HEK293 (cell line): ENCODE data around the gene CTDSP2.
A peak's percentile ranks its signal among the peaks of the same experiment; 100 is the strongest.

Experiments used
- BCL6B ChIP-seq: fragments of 450-650 bp; formaldehyde crosslinking; IDR thresholded peaks from 2 replicates; pipeline ENCODE4 v1.5.1; 2017; ENCODE audit warnings: missing biosample characterization, missing genetic modification characterization
- ELK4 ChIP-seq: IDR thresholded peaks from 2 replicates; pipeline ENCODE4 v1.6.1; 2011; ENCODE audit warnings: mild to moderate bottlenecking, low read depth, low read length, borderline replicate concordance
- GLIS1 ChIP-seq: fragments of 450-650 bp; formaldehyde crosslinking; IDR thresholded peaks from 2 replicates; pipeline ENCODE4 v1.5.1; 2016; ENCODE audit warnings: missing biosample characterization, missing genetic modification characterization
- GLIS2 ChIP-seq: fragments of 450-650 bp; formaldehyde crosslinking; IDR thresholded peaks from 2 replicates; pipeline ENCODE4 v1.5.1; 2016; ENCODE audit warnings: missing biosample characterization, missing genetic modification characterization
- PATZ1 ChIP-seq: fragments of 450-650 bp; formaldehyde crosslinking; IDR thresholded peaks from 2 replicates; pipeline ENCODE4 v1.5.1; 2016; ENCODE audit warnings: missing biosample characterization, missing genetic modification characterization
- PRDM1 ChIP-seq: fragments of 450-650 bp; formaldehyde crosslinking; IDR thresholded peaks from 2 replicates; pipeline ENCODE4; 2016; ENCODE audit warnings: missing biosample characterization, missing genetic modification characterization
- ZBTB48 ChIP-seq: fragments of 450-650 bp; formaldehyde crosslinking; IDR thresholded peaks from 2 replicates; pipeline ENCODE4 v1.5.1; 2016; ENCODE audit warnings: missing biosample characterization, missing genetic modification characterization
- ZBTB8A ChIP-seq: fragments of 450-650 bp; formaldehyde crosslinking; IDR thresholded peaks from 2 replicates; pipeline ENCODE4 v1.5.1; 2016; ENCODE audit warnings: missing biosample characterization, missing genetic modification characterization
- ZEB2 ChIP-seq: fragments of 450-650 bp; formaldehyde crosslinking; IDR thresholded peaks from 2 replicates; pipeline ENCODE4 v1.5.1; 2016; ENCODE audit warnings: missing biosample characterization, missing genetic modification characterization
- ZFP37 ChIP-seq: fragments of 450-650 bp; formaldehyde crosslinking; IDR thresholded peaks from 2 replicates; pipeline ENCODE4 v1.5.1; 2016; ENCODE audit warnings: missing biosample characterization, missing genetic modification characterization
- ZFP69B ChIP-seq: fragments of 450-650 bp; formaldehyde crosslinking; IDR thresholded peaks from 2 replicates; pipeline ENCODE4 v1.5.1; 2016; ENCODE audit warnings: missing biosample characterization, missing genetic modification characterization
- ZIC2 ChIP-seq: fragments of 450-650 bp; formaldehyde crosslinking; IDR thresholded peaks from 2 replicates; pipeline ENCODE4 v1.5.1; 2016; ENCODE audit warnings: missing biosample characterization, missing genetic modification characterization
- ZNF214 ChIP-seq: fragments of 450-650 bp; formaldehyde crosslinking; IDR thresholded peaks from 2 replicates; pipeline ENCODE4 v1.5.1; 2017; ENCODE audit warnings: missing biosample characterization, mild to moderate bottlenecking, missing genetic modification characterization, borderline replicate concordance
- ZNF23 ChIP-seq: fragments of 450-650 bp; formaldehyde crosslinking; IDR thresholded peaks from 2 replicates; pipeline ENCODE4 v1.5.1; 2016; ENCODE audit warnings: missing biosample characterization, missing genetic modification characterization, borderline replicate concordance
- ZNF280D ChIP-seq: fragments of 450-650 bp; formaldehyde crosslinking; IDR thresholded peaks from 2 replicates; pipeline ENCODE4 v1.5.1; 2016; ENCODE audit warnings: missing biosample characterization, missing genetic modification characterization
- ZNF335 ChIP-seq: fragments of 450-650 bp; formaldehyde crosslinking; conservative IDR thresholded peaks from 2 replicates; pipeline ENCODE4 v1.5.1; 2016; ENCODE audit warnings: missing biosample characterization, missing genetic modification characterization
- ZNF341 ChIP-seq: fragments of 450-650 bp; formaldehyde crosslinking; IDR thresholded peaks from 2 replicates; pipeline ENCODE4; 2016; ENCODE audit warnings: low read depth, missing biosample characterization, missing genetic modification characterization
- ZNF362 ChIP-seq: fragments of 450-650 bp; formaldehyde crosslinking; IDR thresholded peaks from 2 replicates; pipeline ENCODE4 v1.5.1; 2016; ENCODE audit warnings: missing biosample characterization, missing genetic modification characterization
- ZNF366 ChIP-seq: fragments of 450-650 bp; formaldehyde crosslinking; conservative IDR thresholded peaks from 2 replicates; pipeline ENCODE4 v1.5.1; 2016; ENCODE audit warnings: missing biosample characterization, missing genetic modification characterization
- ZNF394 ChIP-seq: fragments of 450-650 bp; formaldehyde crosslinking; IDR thresholded peaks from 2 replicates; pipeline ENCODE4 v1.5.1; 2016; ENCODE audit warnings: missing biosample characterization, missing genetic modification characterization, mild to moderate bottlenecking, moderate library complexity, borderline replicate concordance
- ZNF513 ChIP-seq: fragments of 450-650 bp; IDR thresholded peaks from 2 replicates; pipeline ENCODE4 v1.5.1; 2018; ENCODE audit warnings: missing biosample characterization, missing genetic modification characterization
- ZNF600 ChIP-seq: fragments of 450-650 bp; formaldehyde crosslinking; IDR thresholded peaks from 2 replicates; pipeline ENCODE4 v1.5.1; 2016; ENCODE audit warnings: missing biosample characterization, missing genetic modification characterization
- ZNF624 ChIP-seq: fragments of 450-650 bp; formaldehyde crosslinking; IDR thresholded peaks from 2 replicates; pipeline ENCODE4 v1.5.1; 2017; ENCODE audit warnings: missing biosample characterization, missing genetic modification characterization
- ZXDB ChIP-seq: fragments of 450-650 bp; formaldehyde crosslinking; IDR thresholded peaks from 2 replicates; pipeline ENCODE4 v1.5.1; 2016; ENCODE audit warnings: missing biosample characterization, missing genetic modification characterization

CTDSP2 gene

GRCh38 chr12:57836442-57837375 lies 9.8 kb downstream of the CTDSP2 start (continued):
- TF ChIP-seq ZNF280D (tag by site-specific recombination) (no peak), ZNF600 (no peak), ZNF335 (tag by site-specific recombination) (0 out of 2 replicates have a peak, but pooled peaks have one; percentile 26), PATZ1 (tag by site-specific recombination) (peak; percentile 60; the same call in 1 of the 2 replicates), BCL6B (no peak), PRDM1 (tag by site-specific recombination) (0 out of 2 replicates have a peak, but pooled peaks have one; percentile 10), ZIC2 (peak; percentile 79), ZXDB (tag by site-specific recombination) (peak; percentile 54; the same call in 1 of the 2 replicates), ZBTB8A (tag by site-specific recombination) (no peak; the same call in 1 of the 2 replicates), ZNF513 (peak; percentile 28; the same call in 1 of the 2 replicates), ZNF624 (tag by site-specific recombination) (no peak), GLIS2 (tag by site-specific recombination) (peak; percentile 46; the same call in 1 of the 2 replicates), ZNF214 (tag by site-specific recombination) (no peak), ELK4 (no peak), ZFP69B (tag by site-specific recombination) (no peak), ZNF341 (tag by site-specific recombination) (peak; percentile 71), ZNF394 (tag by site-specific recombination) (no peak), GLIS1 (tag by site-specific recombination) (peak; percentile 97), ZNF23 (no peak), ZNF366 (tag by site-specific recombination) (peak; percentile 46; the same call in 1 of the 2 replicates), ZBTB48 (no peak), ZNF362 (tag by site-specific recombination) (no peak), ZFP37 (tag by site-specific recombination) (no peak), ZEB2 (tag by site-specific recombination) (no peak)
- TF ChIP-seq, all 188 proteins: peak for 15
